ENCODE measurements around the gene PPP4R1.
"Not testable (repeated sequence)": the region's sequence is repeated elsewhere in the genome, so short reads cannot be mapped to it uniquely, and the experiment has no call there.

PPP4R1 gene

DNA sequence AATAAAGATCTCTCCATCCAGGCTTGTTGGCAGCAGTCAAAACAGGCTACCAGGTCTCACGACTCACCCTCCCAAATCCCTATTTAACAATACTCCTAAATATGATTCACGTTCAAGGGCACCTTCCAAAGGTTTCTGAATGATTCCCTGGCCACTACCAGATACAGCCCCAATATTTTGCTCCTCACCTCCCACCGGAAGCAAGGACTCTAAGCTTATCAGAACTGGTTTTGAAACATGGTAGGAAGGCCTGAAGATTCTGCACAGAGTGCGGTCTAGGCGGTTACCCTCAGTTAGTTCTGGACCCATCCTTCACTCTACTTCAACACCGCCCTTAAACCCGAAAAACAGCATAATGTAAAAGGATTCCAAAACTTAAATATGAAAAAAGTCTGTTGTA lies 5.2 kb downstream of the PPP4R1 start:
- no peak overlapping the region for H3K4me3 ChIP-seq (ENCODE audit: low read depth, low read length)
- TF ChIP-seq, protein P1, sequence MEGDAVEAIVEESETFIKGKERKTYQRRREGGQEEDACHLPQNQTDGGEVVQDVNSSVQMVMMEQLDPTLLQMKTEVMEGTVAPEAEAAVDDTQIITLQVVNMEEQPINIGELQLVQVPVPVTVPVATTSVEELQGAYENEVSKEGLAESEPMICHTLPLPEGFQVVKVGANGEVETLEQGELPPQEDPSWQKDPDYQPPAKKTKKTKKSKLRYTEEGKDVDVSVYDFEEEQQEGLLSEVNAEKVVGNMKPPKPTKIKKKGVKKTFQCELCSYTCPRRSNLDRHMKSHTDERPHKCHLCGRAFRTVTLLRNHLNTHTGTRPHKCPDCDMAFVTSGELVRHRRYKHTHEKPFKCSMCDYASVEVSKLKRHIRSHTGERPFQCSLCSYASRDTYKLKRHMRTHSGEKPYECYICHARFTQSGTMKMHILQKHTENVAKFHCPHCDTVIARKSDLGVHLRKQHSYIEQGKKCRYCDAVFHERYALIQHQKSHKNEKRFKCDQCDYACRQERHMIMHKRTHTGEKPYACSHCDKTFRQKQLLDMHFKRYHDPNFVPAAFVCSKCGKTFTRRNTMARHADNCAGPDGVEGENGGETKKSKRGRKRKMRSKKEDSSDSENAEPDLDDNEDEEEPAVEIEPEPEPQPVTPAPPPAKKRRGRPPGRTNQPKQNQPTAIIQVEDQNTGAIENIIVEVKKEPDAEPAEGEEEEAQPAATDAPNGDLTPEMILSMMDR (IDR thresholded peaks at IDR 0.05; ENCODE audit: low read depth, low read length): no peak
- TF ChIP-seq, protein P2, sequence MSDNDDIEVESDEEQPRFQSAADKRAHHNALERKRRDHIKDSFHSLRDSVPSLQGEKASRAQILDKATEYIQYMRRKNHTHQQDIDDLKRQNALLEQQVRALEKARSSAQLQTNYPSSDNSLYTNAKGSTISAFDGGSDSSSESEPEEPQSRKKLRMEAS (IDR thresholded peaks at IDR 0.05; ENCODE audit: low read depth, low read length): no peak
- TF ChIP-seq MYC (IDR thresholded peaks at IDR 0.05; ENCODE audit: low read depth, low read length) (no peak), POLR2A (IDR thresholded peaks at IDR 0.05; ENCODE audit: extremely low read depth, insufficient read length) (no peak)
- DNase-seq (ENCODE audit: low read depth): no peak

DNA sequence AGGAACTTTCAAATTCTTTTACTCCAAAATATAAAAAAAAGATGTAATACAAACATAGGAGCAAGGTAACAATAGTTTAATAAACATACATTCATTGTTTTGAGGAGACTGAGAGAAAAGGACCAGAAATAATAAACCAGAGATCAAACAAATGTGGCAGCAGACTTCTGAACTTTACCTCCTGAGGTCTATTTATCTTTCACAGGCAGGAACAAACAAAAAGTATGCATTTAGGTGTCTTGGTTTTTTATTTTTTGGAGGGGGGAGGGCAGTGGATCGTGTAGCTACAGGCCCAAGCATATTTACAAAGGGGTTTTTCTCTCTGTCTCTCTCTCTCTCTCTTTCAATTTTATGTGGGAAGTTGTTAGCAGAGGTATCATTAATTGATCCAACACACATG lies 5.6 kb downstream of the PPP4R1 start:
- no peak overlapping the region for H3K4me3 ChIP-seq (ENCODE audit: low read depth, low read length)
- no peak for DNase-seq (ENCODE audit: low read depth)
- no peak for TF ChIP-seq MYC (IDR thresholded peaks at IDR 0.05; ENCODE audit: low read depth, low read length)
- TF ChIP-seq, protein P1 (IDR thresholded peaks at IDR 0.05; ENCODE audit: low read depth, low read length): no peak
- TF ChIP-seq, protein P2 (IDR thresholded peaks at IDR 0.05; ENCODE audit: low read depth, low read length): no peak
- TF ChIP-seq POLR2A (IDR thresholded peaks at IDR 0.05; ENCODE audit: extremely low read depth, insufficient read length): no peak

DNA sequence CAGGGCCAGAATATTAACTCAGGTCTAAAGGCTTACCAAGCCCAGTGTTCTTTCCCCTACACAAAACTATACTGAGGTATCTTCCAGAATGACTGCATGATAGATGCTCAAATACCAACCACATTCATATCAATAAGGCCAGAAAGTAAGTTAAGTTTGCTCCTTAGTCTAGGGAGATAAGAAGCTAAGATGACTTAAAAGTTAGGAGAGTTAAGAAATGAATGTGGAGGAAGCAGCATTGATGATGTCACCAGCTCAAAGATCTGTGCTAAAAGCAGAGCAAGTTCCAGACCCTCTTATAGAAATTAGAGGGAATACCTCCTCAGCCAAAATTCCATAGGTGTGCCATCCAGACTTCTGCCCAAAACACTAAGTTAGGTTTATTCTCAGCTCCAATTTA lies 6.1 kb downstream of the PPP4R1 start:
- DNase-seq (ENCODE audit: low read depth): no peak
- TF ChIP-seq, protein P1 (IDR thresholded peaks at IDR 0.05; ENCODE audit: low read depth, low read length): no peak
- TF ChIP-seq, protein P2 (IDR thresholded peaks at IDR 0.05; ENCODE audit: low read depth, low read length): no peak
- TF ChIP-seq MYC (IDR thresholded peaks at IDR 0.05; ENCODE audit: low read depth, low read length) (no peak), POLR2A (IDR thresholded peaks at IDR 0.05; ENCODE audit: extremely low read depth, insufficient read length) (no peak)
- H3K4me3 ChIP-seq (ENCODE audit: low read depth, low read length): no peak overlapping the region

DNA sequence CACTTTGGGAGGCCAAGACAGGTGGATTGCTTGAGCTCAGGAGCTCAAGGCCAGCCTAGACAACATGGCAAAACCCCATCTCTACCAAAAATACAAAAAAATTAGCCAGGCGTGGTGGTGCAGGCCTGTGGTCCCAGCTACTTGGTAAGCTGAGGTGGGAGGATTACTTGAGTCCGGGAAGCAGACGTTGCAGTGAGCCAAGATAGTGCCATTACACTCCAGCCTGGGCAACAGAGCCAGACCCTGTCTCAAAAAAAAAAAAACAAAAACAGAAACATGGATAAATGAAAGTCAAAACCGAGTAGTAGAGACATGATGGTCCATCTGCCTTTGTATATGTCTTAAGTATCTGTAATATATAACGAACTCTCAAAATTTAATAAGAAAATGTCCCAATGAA lies 7.2 kb downstream of the PPP4R1 start:
- DNase-seq (ENCODE audit: low read depth); H3K4me3 ChIP-seq (ENCODE audit: low read depth, low read length): not testable (repeated sequence)

DNA sequence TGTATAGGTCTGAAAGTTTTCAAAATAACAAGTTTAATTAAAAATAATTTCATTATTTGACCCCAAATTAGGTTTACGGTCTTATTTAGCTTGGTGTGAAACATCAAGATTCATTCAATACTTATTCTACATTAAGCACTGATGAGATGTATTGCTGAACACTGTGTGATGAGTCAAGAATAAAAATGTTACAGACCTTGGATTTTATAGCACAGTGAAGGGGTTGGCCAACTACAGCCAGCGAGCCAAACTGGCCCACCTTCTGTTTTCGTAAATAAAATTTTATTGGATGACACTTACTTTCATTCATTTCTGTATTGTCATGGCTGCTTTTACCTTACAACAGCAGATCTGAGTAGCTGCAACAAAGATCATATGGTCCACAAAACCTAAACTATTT lies 8.3 kb downstream of the PPP4R1 start:
- H3K4me3 ChIP-seq (ENCODE audit: low read depth, low read length): no peak overlapping the region
- no peak for DNase-seq (ENCODE audit: low read depth)
- TF ChIP-seq MYC (IDR thresholded peaks at IDR 0.05; ENCODE audit: low read depth, low read length): no peak
- TF ChIP-seq, protein P1 (IDR thresholded peaks at IDR 0.05; ENCODE audit: low read depth, low read length): no peak
- TF ChIP-seq, protein P2 (IDR thresholded peaks at IDR 0.05; ENCODE audit: low read depth, low read length): no peak
- no peak for TF ChIP-seq POLR2A (IDR thresholded peaks at IDR 0.05; ENCODE audit: extremely low read depth, insufficient read length)

DNA sequence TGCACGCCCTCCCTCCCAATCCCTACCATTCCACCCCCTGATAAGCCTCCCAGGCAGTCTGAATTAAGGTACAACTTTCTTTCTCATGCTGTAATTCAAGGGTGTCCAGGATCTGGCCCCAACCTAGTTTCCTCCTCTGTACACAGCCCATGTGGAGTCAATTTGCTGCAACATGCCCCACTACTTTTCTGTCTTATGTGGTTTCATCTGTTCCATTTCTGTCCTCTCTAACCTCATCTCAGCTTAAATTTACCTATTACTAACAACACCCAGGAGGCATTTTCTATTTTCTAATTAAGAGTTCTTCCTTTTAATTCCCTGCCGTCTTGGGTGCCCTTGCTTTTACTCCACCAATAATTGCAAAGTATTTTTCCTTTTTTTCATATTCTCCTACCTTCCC lies 10.0 kb downstream of the PPP4R1 start:
- no peak overlapping the region for H3K4me3 ChIP-seq (ENCODE audit: low read depth, low read length)
- TF ChIP-seq, protein P2 (IDR thresholded peaks at IDR 0.05; ENCODE audit: low read depth, low read length): no peak
- TF ChIP-seq, protein P1 (IDR thresholded peaks at IDR 0.05; ENCODE audit: low read depth, low read length): no peak
- TF ChIP-seq POLR2A (IDR thresholded peaks at IDR 0.05; ENCODE audit: extremely low read depth, insufficient read length): no peak
- TF ChIP-seq MYC (IDR thresholded peaks at IDR 0.05; ENCODE audit: low read depth, low read length): no peak
- no peak for DNase-seq (ENCODE audit: low read depth)

Measured in NB4 (cell line).